Measurements from ENCODE around the gene ESYT2.

The ESYT2 gene

GRCh38 chr7:158804335-158804734, 25.0 kb downstream of the ESYT2 start:
- no peaks in the 10 kb centered on the region for H3K4me1 ChIP-seq (ENCODE audit: control insufficient read depth in 1 of 2, insufficient read depth in 2 of 2, low read length in 2 of 2)
- no peak overlapping the region for H3K9ac ChIP-seq (ENCODE audit: low read depth in 1 of 2, low read length in 2 of 2)
- no peak overlapping the region for H3K27ac ChIP-seq (ENCODE audit: low read depth, low read length)

GRCh38 chr7:158803367-158803969, 25.8 kb downstream of the ESYT2 start:
- Histone ChIP-seq H3K36me3 (ENCODE audit: control insufficient read depth in 1 of 2, insufficient read depth in 2 of 2, low read length in 2 of 2) (peaks cover 0 to 14% of the 10 kb centered on the region in 2 donors), H3K4me3 (ENCODE audit: low read depth in 1 of 2, low read length in 2 of 2) (no peak overlapping the region), H3K4me1 (ENCODE audit: control insufficient read depth in 1 of 2, insufficient read depth in 2 of 2, low read length in 2 of 2) (no peaks in the 10 kb centered on the region), H3K9ac (ENCODE audit: low read depth in 1 of 2, low read length in 2 of 2) (no peak overlapping the region), H3K27me3 (ENCODE audit: control insufficient read depth in 1 of 2, insufficient read depth in 2 of 2, low read length in 2 of 2) (no peaks in the 10 kb centered on the region), H3K9me3 (ENCODE audit: control insufficient read depth in 1 of 2, low read length in 2 of 2) (no peaks in the 10 kb centered on the region), H3K27ac (ENCODE audit: low read depth, low read length) (no peak overlapping the region)

More at GRCh38 chr7:158804335-158804734, 25.0 kb downstream of the ESYT2 start:
- Histone ChIP-seq H3K27me3 (ENCODE audit: control insufficient read depth in 1 of 2, insufficient read depth in 2 of 2, low read length in 2 of 2) (no peaks in the 10 kb centered on the region), H3K36me3 (ENCODE audit: control insufficient read depth in 1 of 2, insufficient read depth in 2 of 2, low read length in 2 of 2) (peaks cover 0 to 14% of the 10 kb centered on the region in 2 donors), H3K9me3 (ENCODE audit: control insufficient read depth in 1 of 2, low read length in 2 of 2) (no peaks in the 10 kb centered on the region), H3K4me3 (ENCODE audit: low read depth in 1 of 2, low read length in 2 of 2) (no peak overlapping the region)

GRCh38 chr7:158802535-158803366, 26.6 kb downstream of the ESYT2 start:
- no peak overlapping the region for H3K9ac ChIP-seq (ENCODE audit: low read depth in 1 of 2, low read length in 2 of 2)

GRCh38 chr7:158798741-158799140, 30.6 kb downstream of the ESYT2 start:
- H3K4me1 ChIP-seq (ENCODE audit: control insufficient read depth in 1 of 2, insufficient read depth in 2 of 2, low read length in 2 of 2), result no peaks in the 10 kb centered on the region
- peaks cover 17 to 37% of the 10 kb centered on the region in 2 donors for H3K36me3 ChIP-seq (ENCODE audit: control insufficient read depth in 1 of 2, insufficient read depth in 2 of 2, low read length in 2 of 2)
- H3K27me3 ChIP-seq (ENCODE audit: control insufficient read depth in 1 of 2, insufficient read depth in 2 of 2, low read length in 2 of 2), result no peaks in the 10 kb centered on the region
- H3K27ac ChIP-seq (ENCODE audit: low read depth, low read length), result no peak overlapping the region
- H3K4me3 ChIP-seq (ENCODE audit: low read depth in 1 of 2, low read length in 2 of 2), result no peak overlapping the region
- H3K9me3 ChIP-seq (ENCODE audit: control insufficient read depth in 1 of 2, low read length in 2 of 2), result no peaks in the 10 kb centered on the region
- no peak overlapping the region for H3K9ac ChIP-seq (ENCODE audit: low read depth in 1 of 2, low read length in 2 of 2)

More at GRCh38 chr7:158802535-158803366, 26.6 kb downstream of the ESYT2 start:
- H3K27ac ChIP-seq (ENCODE audit: low read depth, low read length), result no peak overlapping the region
- no peaks in the 10 kb centered on the region for H3K4me1 ChIP-seq (ENCODE audit: control insufficient read depth in 1 of 2, insufficient read depth in 2 of 2, low read length in 2 of 2)
- H3K4me3 ChIP-seq (ENCODE audit: low read depth in 1 of 2, low read length in 2 of 2), result no peak overlapping the region
- H3K36me3 ChIP-seq (ENCODE audit: control insufficient read depth in 1 of 2, insufficient read depth in 2 of 2, low read length in 2 of 2), result peaks cover 0 to 13% of the 10 kb centered on the region in 2 donors
- H3K9me3 ChIP-seq (ENCODE audit: control insufficient read depth in 1 of 2, low read length in 2 of 2), result no peaks in the 10 kb centered on the region
- no peaks in the 10 kb centered on the region for H3K27me3 ChIP-seq (ENCODE audit: control insufficient read depth in 1 of 2, insufficient read depth in 2 of 2, low read length in 2 of 2)

GRCh38 chr7:158796667-158797066, 32.6 kb downstream of the ESYT2 start:
- no peak overlapping the region for H3K27ac ChIP-seq (ENCODE audit: low read depth, low read length)
- peaks cover 20 to 46% of the 10 kb centered on the region in 2 donors for H3K36me3 ChIP-seq (ENCODE audit: control insufficient read depth in 1 of 2, insufficient read depth in 2 of 2, low read length in 2 of 2)
- no peaks in the 10 kb centered on the region for H3K4me1 ChIP-seq (ENCODE audit: control insufficient read depth in 1 of 2, insufficient read depth in 2 of 2, low read length in 2 of 2)
- H3K9ac ChIP-seq (ENCODE audit: low read depth in 1 of 2, low read length in 2 of 2), result no peak overlapping the region
- no peaks in the 10 kb centered on the region for H3K9me3 ChIP-seq (ENCODE audit: control insufficient read depth in 1 of 2, low read length in 2 of 2)
- no peaks in the 10 kb centered on the region for H3K27me3 ChIP-seq (ENCODE audit: control insufficient read depth in 1 of 2, insufficient read depth in 2 of 2, low read length in 2 of 2)
- no peak overlapping the region for H3K4me3 ChIP-seq (ENCODE audit: low read depth in 1 of 2, low read length in 2 of 2)

GRCh38 chr7:158795272-158795671, 34.0 kb downstream of the ESYT2 start:
- Histone ChIP-seq H3K4me1 (ENCODE audit: control insufficient read depth in 1 of 2, insufficient read depth in 2 of 2, low read length in 2 of 2) (no peaks in the 10 kb centered on the region), H3K4me3 (ENCODE audit: low read depth in 1 of 2, low read length in 2 of 2) (no peak overlapping the region), H3K36me3 (ENCODE audit: control insufficient read depth in 1 of 2, insufficient read depth in 2 of 2, low read length in 2 of 2) (peaks cover 24 to 59% of the 10 kb centered on the region in 2 donors), H3K27me3 (ENCODE audit: control insufficient read depth in 1 of 2, insufficient read depth in 2 of 2, low read length in 2 of 2) (no peaks in the 10 kb centered on the region), H3K9ac (ENCODE audit: low read depth in 1 of 2, low read length in 2 of 2) (no peak overlapping the region), H3K9me3 (ENCODE audit: control insufficient read depth in 1 of 2, low read length in 2 of 2) (no peaks in the 10 kb centered on the region), H3K27ac (ENCODE audit: low read depth, low read length) (no peak overlapping the region)

- H3K27me3 ChIP-seq (ENCODE audit: control insufficient read depth in 1 of 2, insufficient read depth in 2 of 2, low read length in 2 of 2), result no peaks in the 10 kb centered on the region
- H3K36me3 ChIP-seq (ENCODE audit: control insufficient read depth in 1 of 2, insufficient read depth in 2 of 2, low read length in 2 of 2), result peaks cover 19 to 65% of the 10 kb centered on the region in 2 donors
- H3K27ac ChIP-seq (ENCODE audit: low read depth, low read length), result no peak overlapping the region
- H3K4me1 ChIP-seq (ENCODE audit: control insufficient read depth in 1 of 2, insufficient read depth in 2 of 2, low read length in 2 of 2), result no peaks in the 10 kb centered on the region
- H3K9me3 ChIP-seq (ENCODE audit: control insufficient read depth in 1 of 2, low read length in 2 of 2), result no peaks in the 10 kb centered on the region
- H3K9ac ChIP-seq (ENCODE audit: low read depth in 1 of 2, low read length in 2 of 2), result no peak overlapping the region
- H3K4me3 ChIP-seq (ENCODE audit: low read depth in 1 of 2, low read length in 2 of 2), result no peak overlapping the region
These were observed 38.2 kb downstream of the ESYT2 start for GRCh38 chr7:158791107-158791506.

GRCh38 chr7:158789842-158790241, 39.5 kb downstream of the ESYT2 start:
- peaks cover 12 to 53% of the 10 kb centered on the region in 2 donors for H3K36me3 ChIP-seq (ENCODE audit: control insufficient read depth in 1 of 2, insufficient read depth in 2 of 2, low read length in 2 of 2)
- no peak overlapping the region for H3K9ac ChIP-seq (ENCODE audit: low read depth in 1 of 2, low read length in 2 of 2)
- no peaks in the 10 kb centered on the region for H3K27me3 ChIP-seq (ENCODE audit: control insufficient read depth in 1 of 2, insufficient read depth in 2 of 2, low read length in 2 of 2)
- no peak overlapping the region for H3K27ac ChIP-seq (ENCODE audit: low read depth, low read length)
- no peaks in the 10 kb centered on the region for H3K9me3 ChIP-seq (ENCODE audit: control insufficient read depth in 1 of 2, low read length in 2 of 2)
- H3K4me1 ChIP-seq (ENCODE audit: control insufficient read depth in 1 of 2, insufficient read depth in 2 of 2, low read length in 2 of 2), result no peaks in the 10 kb centered on the region
- no peak overlapping the region for H3K4me3 ChIP-seq (ENCODE audit: low read depth in 1 of 2, low read length in 2 of 2)

- H3K9ac ChIP-seq (ENCODE audit: low read depth in 1 of 2, low read length in 2 of 2), result no peak overlapping the region
- H3K4me1 ChIP-seq (ENCODE audit: control insufficient read depth in 1 of 2, insufficient read depth in 2 of 2, low read length in 2 of 2), result no peaks in the 10 kb centered on the region
- peaks cover 16 to 56% of the 10 kb centered on the region in 2 donors for H3K36me3 ChIP-seq (ENCODE audit: control insufficient read depth in 1 of 2, insufficient read depth in 2 of 2, low read length in 2 of 2)
- H3K27me3 ChIP-seq (ENCODE audit: control insufficient read depth in 1 of 2, insufficient read depth in 2 of 2, low read length in 2 of 2), result no peaks in the 10 kb centered on the region
- H3K27ac ChIP-seq (ENCODE audit: low read depth, low read length), result no peak overlapping the region
- H3K9me3 ChIP-seq (ENCODE audit: control insufficient read depth in 1 of 2, low read length in 2 of 2), result no peaks in the 10 kb centered on the region
- no peak overlapping the region for H3K4me3 ChIP-seq (ENCODE audit: low read depth in 1 of 2, low read length in 2 of 2)
These were observed 42.4 kb downstream of the ESYT2 start for GRCh38 chr7:158786898-158787297.

- Histone ChIP-seq H3K9me3 (ENCODE audit: control insufficient read depth in 1 of 2, low read length in 2 of 2) (no peaks in the 10 kb centered on the region), H3K4me3 (ENCODE audit: low read depth in 1 of 2, low read length in 2 of 2) (no peak overlapping the region), H3K27me3 (ENCODE audit: control insufficient read depth in 1 of 2, insufficient read depth in 2 of 2, low read length in 2 of 2) (no peaks in the 10 kb centered on the region), H3K9ac (ENCODE audit: low read depth in 1 of 2, low read length in 2 of 2) (no peak overlapping the region), H3K27ac (ENCODE audit: low read depth, low read length) (no peak overlapping the region), H3K4me1 (ENCODE audit: control insufficient read depth in 1 of 2, insufficient read depth in 2 of 2, low read length in 2 of 2) (peaks cover 5 to 6% of the 10 kb centered on the region in 2 donors), H3K36me3 (ENCODE audit: control insufficient read depth in 1 of 2, insufficient read depth in 2 of 2, low read length in 2 of 2) (peaks cover 21 to 57% of the 10 kb centered on the region in 2 donors)
These were observed 45.0 kb downstream of the ESYT2 start for GRCh38 chr7:158784270-158784669.
